ENCODE measurements around the gene EXOSC5. TPM values are rescaled to one million over a fixed set of nuclear protein-coding genes. Genes with fewer than 3 reads are reported as not detected.

The EXOSC5 gene
- total and polyA plus RNA-seq, 9 of the 15 experiments (the other 6 are each of a cell fraction or from before 2014, with no cell fraction given): 10.9 to 75.5 (median 37.8) TPM

DNA sequence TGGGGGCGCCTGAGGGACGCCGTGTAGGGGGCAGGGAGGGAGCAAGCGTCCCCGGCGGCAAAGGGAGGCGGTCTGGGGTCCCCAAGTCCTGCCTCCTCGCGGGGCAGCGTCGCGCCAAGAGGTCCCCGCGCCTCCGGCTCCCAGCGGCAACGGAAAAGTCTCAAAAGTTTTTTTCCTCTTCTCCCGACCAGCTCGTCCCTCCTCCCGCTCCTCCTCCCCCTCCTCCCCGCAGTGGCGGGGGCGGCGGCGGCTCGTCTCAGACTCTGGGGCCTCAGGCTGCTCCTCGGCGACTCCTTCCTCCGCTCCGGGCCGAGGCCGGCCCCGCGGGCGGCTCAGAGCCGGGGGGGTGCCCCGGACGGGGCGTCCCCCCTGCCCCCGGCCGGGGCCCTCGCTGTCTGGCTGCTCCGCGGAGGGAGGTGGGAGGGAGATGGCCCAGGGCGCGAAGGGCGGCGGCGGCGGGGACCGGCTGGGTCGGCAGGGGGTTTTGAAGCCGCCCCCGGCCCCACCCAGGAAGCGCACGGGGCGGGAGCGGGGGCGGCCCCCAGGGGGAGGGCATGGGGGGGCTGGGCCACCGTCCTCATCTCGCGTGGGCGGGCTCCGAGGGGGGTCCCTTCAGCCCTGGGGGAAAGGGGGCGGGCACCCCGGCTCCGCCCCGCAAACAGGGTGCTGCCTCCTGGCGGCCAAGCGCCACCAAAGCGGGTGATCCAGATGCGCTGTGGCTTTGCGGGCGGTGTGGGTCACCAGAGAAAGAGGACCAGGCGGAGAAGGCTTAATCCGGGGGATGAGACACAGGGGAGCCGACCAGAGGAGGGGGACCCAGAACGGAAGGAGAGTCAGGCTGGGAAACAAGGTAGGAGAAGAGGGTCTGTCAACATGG is 43.5 kb downstream of the EXOSC5 start, which contains the start of gene TGFB1 (continued):
- TF ChIP-seq ARID2 (IDR thresholded peaks at IDR 0.05) (no peak), ZNF263 (CRISPR knock-in tag; IDR thresholded peaks at IDR 0.05; ENCODE audit: borderline replicate concordance) (peak; percentile 100), FOXP1 (CRISPR knock-in tag; IDR thresholded peaks at IDR 0.05) (no peak), ZBTB8A (IDR thresholded peaks at IDR 0.05; ENCODE audit: partially characterized antibody) (no peak), BCL6 (CRISPR knock-in tag; IDR thresholded peaks at IDR 0.05) (no peak), ZNF696 (CRISPR knock-in tag; conservative IDR thresholded peaks at IDR 0.05) (no peak), KDM5B (IDR thresholded peaks at IDR 0.05; ENCODE audit: insufficient replicate concordance, low read depth, low read length) (no peak), POLR2H (tag; IDR thresholded peaks at IDR 0.05; ENCODE audit: low read depth) (peak; percentile 44; the same call in 1 of the 2 replicates), MCM7 (IDR thresholded peaks at IDR 0.05) (no peak), MIER1 (IDR thresholded peaks at IDR 0.05; ENCODE audit: low read depth) (no peak), ZNF408 (CRISPR knock-in tag; IDR thresholded peaks at IDR 0.05; ENCODE audit: low read depth) (no peak), DPF2 (IDR thresholded peaks at IDR 0.05) (no peak), EHMT2 (IDR thresholded peaks at IDR 0.05) (no peak), PTTG1 (tag; IDR thresholded peaks at IDR 0.05; ENCODE audit: low read depth) (no peak), FOXK1 (CRISPR knock-in tag; IDR thresholded peaks at IDR 0.05; ENCODE audit: borderline replicate concordance) (no peak), ATF4 (CRISPR knock-in tag; IDR thresholded peaks at IDR 0.05) (no peak), NFIC (IDR thresholded peaks at IDR 0.05) (peak; percentile 30), MAZ (CRISPR knock-in tag; conservative IDR thresholded peaks at IDR 0.05 in 1 of 2, IDR thresholded peaks at IDR 0.05 in 1 of 2) (peak; percentile 92 to 98), MYBL2 (IDR thresholded peaks at IDR 0.05; ENCODE audit: low read depth) (no peak), MYBL2 (CRISPR knock-in tag; IDR thresholded peaks at IDR 0.05; ENCODE audit: borderline replicate concordance) (no peak)
- TF ChIP-seq, protein P1, sequence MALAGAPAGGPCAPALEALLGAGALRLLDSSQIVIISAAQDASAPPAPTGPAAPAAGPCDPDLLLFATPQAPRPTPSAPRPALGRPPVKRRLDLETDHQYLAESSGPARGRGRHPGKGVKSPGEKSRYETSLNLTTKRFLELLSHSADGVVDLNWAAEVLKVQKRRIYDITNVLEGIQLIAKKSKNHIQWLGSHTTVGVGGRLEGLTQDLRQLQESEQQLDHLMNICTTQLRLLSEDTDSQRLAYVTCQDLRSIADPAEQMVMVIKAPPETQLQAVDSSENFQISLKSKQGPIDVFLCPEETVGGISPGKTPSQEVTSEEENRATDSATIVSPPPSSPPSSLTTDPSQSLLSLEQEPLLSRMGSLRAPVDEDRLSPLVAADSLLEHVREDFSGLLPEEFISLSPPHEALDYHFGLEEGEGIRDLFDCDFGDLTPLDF (CRISPR knock-in tag; IDR thresholded peaks at IDR 0.05): no peak; the same call in 1 of the 2 replicates
- TF ChIP-seq, protein P2, sequence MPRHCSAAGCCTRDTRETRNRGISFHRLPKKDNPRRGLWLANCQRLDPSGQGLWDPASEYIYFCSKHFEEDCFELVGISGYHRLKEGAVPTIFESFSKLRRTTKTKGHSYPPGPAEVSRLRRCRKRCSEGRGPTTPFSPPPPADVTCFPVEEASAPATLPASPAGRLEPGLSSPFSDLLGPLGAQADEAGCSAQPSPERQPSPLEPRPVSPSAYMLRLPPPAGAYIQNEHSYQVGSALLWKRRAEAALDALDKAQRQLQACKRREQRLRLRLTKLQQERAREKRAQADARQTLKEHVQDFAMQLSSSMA (CRISPR knock-in tag; IDR thresholded peaks at IDR 0.05): no peak
- TF ChIP-seq, protein P3, sequence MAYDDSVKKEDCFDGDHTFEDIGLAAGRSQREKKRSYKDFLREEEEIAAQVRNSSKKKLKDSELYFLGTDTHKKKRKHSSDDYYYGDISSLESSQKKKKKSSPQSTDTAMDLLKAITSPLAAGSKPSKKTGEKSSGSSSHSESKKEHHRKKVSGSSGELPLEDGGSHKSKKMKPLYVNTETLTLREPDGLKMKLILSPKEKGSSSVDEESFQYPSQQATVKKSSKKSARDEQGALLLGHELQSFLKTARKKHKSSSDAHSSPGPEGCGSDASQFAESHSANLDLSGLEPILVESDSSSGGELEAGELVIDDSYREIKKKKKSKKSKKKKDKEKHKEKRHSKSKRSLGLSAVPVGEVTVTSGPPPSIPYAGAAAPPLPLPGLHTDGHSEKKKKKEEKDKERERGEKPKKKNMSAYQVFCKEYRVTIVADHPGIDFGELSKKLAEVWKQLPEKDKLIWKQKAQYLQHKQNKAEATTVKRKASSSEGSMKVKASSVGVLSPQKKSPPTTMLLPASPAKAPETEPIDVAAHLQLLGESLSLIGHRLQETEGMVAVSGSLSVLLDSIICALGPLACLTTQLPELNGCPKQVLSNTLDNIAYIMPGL (CRISPR knock-in tag; IDR thresholded peaks at IDR 0.05): no peak
